HFFc6 (cell line): ENCODE measurements around the gene RNF207. TPM values are rescaled to one million over a fixed set of nuclear protein-coding genes. Genes with fewer than 3 reads are reported as not detected.
A peak's percentile ranks its signal among the peaks of the same experiment; 100 is the strongest.

Experiments used
- DNase-seq: peaks from one replicate; pipeline ENCODE4 v3.0.0-alpha.2; 2018
- H3K27ac Mint-ChIP-seq: 2 replicates; pipeline ENCODE4 v1.8.0; 2020; ENCODE audit warnings: mild to moderate bottlenecking, mixed read lengths
- H3K27me3 Mint-ChIP-seq: 2 replicates; pipeline ENCODE4 v1.8.0; 2021; ENCODE audit warnings: mild to moderate bottlenecking, moderate library complexity, mixed read lengths; ENCODE audit not compliant: insufficient read depth
- H3K36me3 Mint-ChIP-seq: 2 replicates; pipeline ENCODE4 v1.8.0; 2021; ENCODE audit warnings: low read depth, mixed read lengths
- H3K4me1 Mint-ChIP-seq: 2 replicates; pipeline ENCODE4 v1.8.0; 2020; ENCODE audit warnings: low read depth, mixed read lengths
- H3K4me3 Mint-ChIP-seq: 2 replicates; pipeline ENCODE4 v1.8.0; 2020; ENCODE audit warnings: mild to moderate bottlenecking, moderate library complexity, mixed read lengths
- H3K9me3 Mint-ChIP-seq: 2 replicates; pipeline ENCODE4 v1.8.0; 2020; ENCODE audit warnings: mild to moderate bottlenecking, mixed read lengths
- total RNA-seq, 6 experiments: library from RNA; stranded (reverse); fragmentation: NEBNext Ultra II Directional; extraction: Animal tissue kit (Norgen Biotek cat#: 25700); gene quantifications; 2 replicates in 1 of 6; 3 replicates in 5 of 6; pipeline ENCODE4 v1.2.3, GENCODE V29; 2021
- TF ChIP-seq, protein P1 (sequence below): fragments of 200-600 bp; sonication (generic); IDR thresholded peaks from 2 replicates; pipeline ENCODE4 v1.5.0; 2021; ENCODE audit warnings: antibody characterized with exemption, mild to moderate bottlenecking

RNF207 gene
- total RNA-seq, 6 experiments from 2014 or later: 2.0 to 5.2 (median 2.9) TPM

GRCh38 chr1:6170742-6171201, 35.1 kb upstream of the RNF207 start:
- DNase-seq: no peak
- no peak overlapping the region for H3K27ac Mint-ChIP-seq

DNA sequence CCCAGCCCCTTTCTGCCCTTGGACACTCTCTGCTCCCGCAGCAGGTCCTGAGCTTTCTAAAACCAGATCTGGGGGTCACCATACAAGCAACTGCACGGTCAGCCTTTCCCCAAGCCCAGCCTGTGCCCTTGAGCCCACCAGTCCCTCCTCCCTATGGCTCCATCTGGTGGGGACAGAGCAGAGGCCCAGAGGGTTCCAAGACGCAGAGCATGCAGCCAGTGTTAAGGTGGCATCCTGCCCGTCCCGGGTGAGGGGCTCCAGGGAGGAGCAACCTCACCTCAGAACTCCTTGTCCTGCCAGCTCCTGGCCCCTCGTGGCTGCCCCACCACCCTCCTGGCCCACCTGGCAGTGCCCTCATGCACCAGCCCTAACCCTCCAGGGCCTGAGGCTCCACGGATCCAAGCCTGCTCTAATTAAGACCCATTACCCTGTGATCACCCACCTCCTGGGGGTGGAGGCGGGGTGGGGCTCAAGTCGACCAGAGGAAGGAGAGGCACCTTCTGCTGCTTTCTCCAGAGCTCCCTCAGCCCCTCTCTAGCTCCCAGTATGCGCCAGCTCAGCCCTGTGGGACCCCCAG, 34.3 kb upstream of the RNF207 start:
- no peaks in the 10 kb centered on the region for H3K4me1 Mint-ChIP-seq
- no peaks in the 10 kb centered on the region for H3K36me3 Mint-ChIP-seq
- TF ChIP-seq, protein P1, sequence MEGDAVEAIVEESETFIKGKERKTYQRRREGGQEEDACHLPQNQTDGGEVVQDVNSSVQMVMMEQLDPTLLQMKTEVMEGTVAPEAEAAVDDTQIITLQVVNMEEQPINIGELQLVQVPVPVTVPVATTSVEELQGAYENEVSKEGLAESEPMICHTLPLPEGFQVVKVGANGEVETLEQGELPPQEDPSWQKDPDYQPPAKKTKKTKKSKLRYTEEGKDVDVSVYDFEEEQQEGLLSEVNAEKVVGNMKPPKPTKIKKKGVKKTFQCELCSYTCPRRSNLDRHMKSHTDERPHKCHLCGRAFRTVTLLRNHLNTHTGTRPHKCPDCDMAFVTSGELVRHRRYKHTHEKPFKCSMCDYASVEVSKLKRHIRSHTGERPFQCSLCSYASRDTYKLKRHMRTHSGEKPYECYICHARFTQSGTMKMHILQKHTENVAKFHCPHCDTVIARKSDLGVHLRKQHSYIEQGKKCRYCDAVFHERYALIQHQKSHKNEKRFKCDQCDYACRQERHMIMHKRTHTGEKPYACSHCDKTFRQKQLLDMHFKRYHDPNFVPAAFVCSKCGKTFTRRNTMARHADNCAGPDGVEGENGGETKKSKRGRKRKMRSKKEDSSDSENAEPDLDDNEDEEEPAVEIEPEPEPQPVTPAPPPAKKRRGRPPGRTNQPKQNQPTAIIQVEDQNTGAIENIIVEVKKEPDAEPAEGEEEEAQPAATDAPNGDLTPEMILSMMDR: peak; percentile 62; the same call in 1 of the 2 replicates
- DNase-seq: no peak
- peaks cover 28% of the 10 kb centered on the region for H3K27me3 Mint-ChIP-seq
- H3K27ac Mint-ChIP-seq: no peak overlapping the region
- H3K4me3 Mint-ChIP-seq: no peak overlapping the region
- no peaks in the 10 kb centered on the region for H3K9me3 Mint-ChIP-seq

More at GRCh38 chr1:6170742-6171201, 35.1 kb upstream of the RNF207 start:
- Mint-ChIP-seq H3K4me1 (no peaks in the 10 kb centered on the region), H3K4me3 (no peak overlapping the region), H3K27me3 (peaks cover 35% of the 10 kb centered on the region), H3K36me3 (no peaks in the 10 kb centered on the region), H3K9me3 (no peaks in the 10 kb centered on the region)
- TF ChIP-seq, protein P1: no peak

GRCh38 chr1:6172549-6172948, 33.4 kb upstream of the RNF207 start:
- H3K9me3 Mint-ChIP-seq: no peaks in the 10 kb centered on the region
- no peaks in the 10 kb centered on the region for H3K4me1 Mint-ChIP-seq
- no peak for DNase-seq

GRCh38 chr1:6174621-6175410, 31.1 kb upstream of the RNF207 start:
- Mint-ChIP-seq H3K9me3 (no peaks in the 10 kb centered on the region), H3K4me1 (no peaks in the 10 kb centered on the region), H3K4me3 (no peak overlapping the region), H3K36me3 (no peaks in the 10 kb centered on the region), H3K27me3 (peaks cover 30% of the 10 kb centered on the region), H3K27ac (no peak overlapping the region)
- TF ChIP-seq, protein P1: no peak
- no peak for DNase-seq

More at GRCh38 chr1:6172549-6172948, 33.4 kb upstream of the RNF207 start:
- no peak overlapping the region for H3K4me3 Mint-ChIP-seq
- H3K36me3 Mint-ChIP-seq: no peaks in the 10 kb centered on the region
- TF ChIP-seq, protein P1: no peak
- H3K27me3 Mint-ChIP-seq: peaks cover 28% of the 10 kb centered on the region
- H3K27ac Mint-ChIP-seq: no peak overlapping the region

DNA sequence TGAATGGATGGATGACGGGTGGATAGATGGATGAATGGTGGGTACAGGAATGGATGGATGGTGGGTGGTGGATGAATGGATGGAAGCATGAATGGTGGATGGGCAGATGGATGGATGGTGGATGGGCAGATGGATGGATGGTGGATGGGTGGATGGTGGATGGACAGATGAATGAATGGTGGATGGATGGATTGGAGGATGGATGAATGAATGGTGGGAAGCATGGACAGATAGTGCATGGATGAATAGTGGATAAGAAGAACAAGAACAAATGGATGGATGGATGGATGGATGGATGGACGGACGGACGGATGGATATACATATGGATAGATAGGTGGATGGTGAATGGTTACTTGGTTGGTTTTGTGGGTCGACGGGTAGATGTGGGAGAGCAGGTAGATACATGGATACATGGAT, 30.5 kb upstream of the RNF207 start:
- no peak for DNase-seq
- H3K27me3 Mint-ChIP-seq: peaks cover 30% of the 10 kb centered on the region
- TF ChIP-seq, protein P1: no peak

More for the DNA sequence above, 30.5 kb upstream of the RNF207 start:
- Mint-ChIP-seq H3K36me3 (no peaks in the 10 kb centered on the region), H3K9me3 (no peaks in the 10 kb centered on the region), H3K4me3 (no peak overlapping the region), H3K27ac (no peak overlapping the region), H3K4me1 (no peaks in the 10 kb centered on the region)
